WTC11 (cell line): Measurements from ENCODE around the gene HSD17B8. TPM values are rescaled to one million over a fixed set of nuclear protein-coding genes. Genes with fewer than 3 reads are reported as not detected.
A peak's percentile ranks its signal among the peaks of the same experiment; 100 is the strongest.

Source experiments
- CREB1 ChIP-seq: sonication (generic); formaldehyde crosslinking; IDR thresholded peaks from 2 replicates; pipeline ENCODE4 v1.8.0; 2023; ENCODE audit warnings: mild to moderate bottlenecking, missing genetic modification reagents
- EMX1 ChIP-seq: fragments of 250-450 bp; sonication (Bioruptor Pico); IDR thresholded peaks from 2 replicates; pipeline ENCODE4 v1.8.0; 2021; ENCODE audit warnings: mild to moderate bottlenecking
- ETV6 ChIP-seq: sonication (generic); formaldehyde crosslinking; IDR thresholded peaks from 2 replicates; pipeline ENCODE4 v1.8.1; 2022; ENCODE audit warnings: mild to moderate bottlenecking, missing genetic modification reagents
- FOXK1 ChIP-seq: sonication (generic); formaldehyde crosslinking; IDR thresholded peaks from 2 replicates; pipeline ENCODE4 v1.8.0; 2022; ENCODE audit warnings: mild to moderate bottlenecking, moderate library complexity, missing genetic modification reagents
- FOXP1 ChIP-seq: sonication (generic); formaldehyde crosslinking; IDR thresholded peaks from 2 replicates; pipeline ENCODE4 v1.8.0; 2022; ENCODE audit warnings: missing genetic modification reagents, mild to moderate bottlenecking, moderate library complexity, borderline replicate concordance
- GRHL2 ChIP-seq: fragments of 250-450 bp; sonication (Bioruptor Pico); IDR thresholded peaks from 2 replicates; pipeline ENCODE4 v1.8.0; 2022; ENCODE audit warnings: mild to moderate bottlenecking, moderate library complexity; ENCODE audit not compliant: insufficient replicate concordance, severe bottlenecking
- IRF2 ChIP-seq: sonication (generic); formaldehyde crosslinking; IDR thresholded peaks from 2 replicates; pipeline ENCODE4 v1.8.0; 2022; ENCODE audit warnings: low read depth, missing genetic modification reagents, borderline replicate concordance
- KAT7 ChIP-seq: sonication (generic); formaldehyde crosslinking; IDR thresholded peaks from 2 replicates; pipeline ENCODE4 v1.8.1; 2023; ENCODE audit warnings: missing genetic modification reagents, mild to moderate bottlenecking, borderline replicate concordance
- PRDM15 ChIP-seq: sonication (generic); formaldehyde crosslinking; IDR thresholded peaks from 2 replicates; pipeline ENCODE4 v1.8.0; 2022; ENCODE audit warnings: missing genetic modification reagents
- ZNF263 ChIP-seq: sonication (generic); formaldehyde crosslinking; IDR thresholded peaks from 2 replicates; pipeline ENCODE4 v1.8.1; 2022; ENCODE audit warnings: low read depth, mild to moderate bottlenecking, moderate library complexity, missing genetic modification reagents
- ZNF281 ChIP-seq: sonication (generic); formaldehyde crosslinking; IDR thresholded peaks from 2 replicates; pipeline ENCODE4 v1.8.0; 2023; ENCODE audit warnings: mild to moderate bottlenecking, missing genetic modification reagents
- ZNF423 ChIP-seq: fragments of 250-450 bp; sonication (Bioruptor Pico); IDR thresholded peaks from 2 replicates; pipeline ENCODE4 v2.1.2; 2022; ENCODE audit warnings: mild to moderate bottlenecking, moderate library complexity
- ZNF671 ChIP-seq: fragments of 250-450 bp; sonication (Bioruptor Pico); IDR thresholded peaks from 2 replicates; pipeline ENCODE4 v1.8.0; 2021; ENCODE audit warnings: mild to moderate bottlenecking
- total RNA-seq: library from RNA; stranded (reverse); gene quantifications from 3 replicates; pipeline ENCODE4 v1.2.3, GENCODE V29; 2021
- TF ChIP-seq, protein P1 (sequence below): sonication (generic); formaldehyde crosslinking; IDR thresholded peaks from 2 replicates; pipeline ENCODE4 v1.8.1; 2023; ENCODE audit warnings: mild to moderate bottlenecking, moderate library complexity, missing genetic modification reagents
- TF ChIP-seq, protein P2 (sequence below): sonication (generic); formaldehyde crosslinking; IDR thresholded peaks from 2 replicates; pipeline ENCODE4 v1.8.0; 2023; ENCODE audit warnings: missing genetic modification reagents, mild to moderate bottlenecking, borderline replicate concordance
- TF ChIP-seq, protein P3 (sequence below): sonication (generic); formaldehyde crosslinking; IDR thresholded peaks from 2 replicates; pipeline ENCODE4 v1.8.1; 2023; ENCODE audit warnings: mild to moderate bottlenecking, missing genetic modification reagents
- TF ChIP-seq, protein P4 (sequence below): fragments of 250-450 bp; sonication (Bioruptor Pico); conservative IDR thresholded peaks from 2 replicates; pipeline ENCODE4 v1.9.0; 2021; ENCODE audit warnings: mild to moderate bottlenecking
- TF ChIP-seq, protein P5 (sequence below): sonication (generic); formaldehyde crosslinking; IDR thresholded peaks from 2 replicates; pipeline ENCODE4 v1.8.0; 2022; ENCODE audit warnings: mild to moderate bottlenecking, missing genetic modification reagents

HSD17B8 gene
- total RNA-seq, 1 experiment from 2014 or later: 8.1 TPM

DNA sequence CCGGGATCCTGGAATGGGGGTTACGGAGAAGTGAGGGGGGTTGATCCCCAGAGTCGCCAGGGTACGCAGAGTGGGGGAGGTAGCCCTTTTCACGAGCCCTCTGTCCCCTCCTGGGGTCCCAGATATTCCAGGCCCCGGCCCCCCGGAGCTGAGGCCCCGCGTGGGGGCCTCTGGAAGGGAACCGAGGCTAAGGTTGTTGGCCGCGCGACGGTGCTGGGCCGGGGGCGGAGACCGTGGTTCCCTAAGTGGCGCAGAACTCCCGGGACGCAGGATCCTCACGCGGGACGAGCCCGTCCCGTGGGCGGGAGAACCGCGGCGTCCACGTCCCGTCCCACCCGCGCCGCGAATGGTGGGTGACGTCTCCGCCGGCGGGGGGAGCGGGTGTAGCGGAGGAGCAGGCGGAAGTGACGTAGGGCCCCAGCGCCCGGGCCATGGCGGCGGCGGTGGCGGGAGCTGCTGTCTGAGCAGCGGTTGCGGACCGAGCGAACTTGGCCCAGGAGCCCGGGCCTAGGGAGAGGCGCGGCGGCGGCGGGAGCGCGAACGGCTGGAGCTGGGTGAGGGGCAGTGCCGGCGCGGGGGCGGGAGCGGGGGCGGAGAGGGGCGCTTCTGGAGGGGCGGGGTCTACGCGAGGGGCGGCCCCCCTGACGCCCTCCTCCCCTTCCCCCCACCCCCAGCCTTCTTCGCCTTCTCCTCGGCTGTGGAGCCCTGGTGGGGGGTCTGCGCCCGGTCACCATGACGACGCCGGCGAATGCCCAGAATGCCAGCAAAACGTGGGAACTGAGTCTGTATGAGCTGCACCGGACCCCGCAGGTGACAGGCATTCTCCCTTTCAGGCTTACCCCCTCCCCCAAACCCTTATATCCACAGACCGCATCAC lies 3.9 kb downstream of the HSD17B8 start, which contains the start of gene RING1 (continued):
- TF ChIP-seq GRHL2 (CRISPR knock-in tag): no peak
- TF ChIP-seq ZNF281 (CRISPR knock-in tag): no peak
- no peak for TF ChIP-seq IRF2 (CRISPR knock-in tag)
- TF ChIP-seq, protein P1, sequence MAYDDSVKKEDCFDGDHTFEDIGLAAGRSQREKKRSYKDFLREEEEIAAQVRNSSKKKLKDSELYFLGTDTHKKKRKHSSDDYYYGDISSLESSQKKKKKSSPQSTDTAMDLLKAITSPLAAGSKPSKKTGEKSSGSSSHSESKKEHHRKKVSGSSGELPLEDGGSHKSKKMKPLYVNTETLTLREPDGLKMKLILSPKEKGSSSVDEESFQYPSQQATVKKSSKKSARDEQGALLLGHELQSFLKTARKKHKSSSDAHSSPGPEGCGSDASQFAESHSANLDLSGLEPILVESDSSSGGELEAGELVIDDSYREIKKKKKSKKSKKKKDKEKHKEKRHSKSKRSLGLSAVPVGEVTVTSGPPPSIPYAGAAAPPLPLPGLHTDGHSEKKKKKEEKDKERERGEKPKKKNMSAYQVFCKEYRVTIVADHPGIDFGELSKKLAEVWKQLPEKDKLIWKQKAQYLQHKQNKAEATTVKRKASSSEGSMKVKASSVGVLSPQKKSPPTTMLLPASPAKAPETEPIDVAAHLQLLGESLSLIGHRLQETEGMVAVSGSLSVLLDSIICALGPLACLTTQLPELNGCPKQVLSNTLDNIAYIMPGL (CRISPR knock-in tag): peak; percentile 66; the same call in 1 of the 2 replicates
- TF ChIP-seq FOXP1 (CRISPR knock-in tag): peak; percentile 28; the same call in 1 of the 2 replicates
- no peak for TF ChIP-seq ZNF423 (CRISPR knock-in tag)
- TF ChIP-seq CREB1 (CRISPR knock-in tag): peak; percentile 57; the same call in 1 of the 2 replicates
- TF ChIP-seq, protein P2, sequence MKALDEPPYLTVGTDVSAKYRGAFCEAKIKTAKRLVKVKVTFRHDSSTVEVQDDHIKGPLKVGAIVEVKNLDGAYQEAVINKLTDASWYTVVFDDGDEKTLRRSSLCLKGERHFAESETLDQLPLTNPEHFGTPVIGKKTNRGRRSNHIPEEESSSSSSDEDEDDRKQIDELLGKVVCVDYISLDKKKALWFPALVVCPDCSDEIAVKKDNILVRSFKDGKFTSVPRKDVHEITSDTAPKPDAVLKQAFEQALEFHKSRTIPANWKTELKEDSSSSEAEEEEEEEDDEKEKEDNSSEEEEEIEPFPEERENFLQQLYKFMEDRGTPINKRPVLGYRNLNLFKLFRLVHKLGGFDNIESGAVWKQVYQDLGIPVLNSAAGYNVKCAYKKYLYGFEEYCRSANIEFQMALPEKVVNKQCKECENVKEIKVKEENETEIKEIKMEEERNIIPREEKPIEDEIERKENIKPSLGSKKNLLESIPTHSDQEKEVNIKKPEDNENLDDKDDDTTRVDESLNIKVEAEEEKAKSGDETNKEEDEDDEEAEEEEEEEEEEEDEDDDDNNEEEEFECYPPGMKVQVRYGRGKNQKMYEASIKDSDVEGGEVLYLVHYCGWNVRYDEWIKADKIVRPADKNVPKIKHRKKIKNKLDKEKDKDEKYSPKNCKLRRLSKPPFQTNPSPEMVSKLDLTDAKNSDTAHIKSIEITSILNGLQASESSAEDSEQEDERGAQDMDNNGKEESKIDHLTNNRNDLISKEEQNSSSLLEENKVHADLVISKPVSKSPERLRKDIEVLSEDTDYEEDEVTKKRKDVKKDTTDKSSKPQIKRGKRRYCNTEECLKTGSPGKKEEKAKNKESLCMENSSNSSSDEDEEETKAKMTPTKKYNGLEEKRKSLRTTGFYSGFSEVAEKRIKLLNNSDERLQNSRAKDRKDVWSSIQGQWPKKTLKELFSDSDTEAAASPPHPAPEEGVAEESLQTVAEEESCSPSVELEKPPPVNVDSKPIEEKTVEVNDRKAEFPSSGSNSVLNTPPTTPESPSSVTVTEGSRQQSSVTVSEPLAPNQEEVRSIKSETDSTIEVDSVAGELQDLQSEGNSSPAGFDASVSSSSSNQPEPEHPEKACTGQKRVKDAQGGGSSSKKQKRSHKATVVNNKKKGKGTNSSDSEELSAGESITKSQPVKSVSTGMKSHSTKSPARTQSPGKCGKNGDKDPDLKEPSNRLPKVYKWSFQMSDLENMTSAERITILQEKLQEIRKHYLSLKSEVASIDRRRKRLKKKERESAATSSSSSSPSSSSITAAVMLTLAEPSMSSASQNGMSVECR (CRISPR knock-in tag): peak; percentile 90; the same call in 1 of the 2 replicates
- TF ChIP-seq, protein P3, sequence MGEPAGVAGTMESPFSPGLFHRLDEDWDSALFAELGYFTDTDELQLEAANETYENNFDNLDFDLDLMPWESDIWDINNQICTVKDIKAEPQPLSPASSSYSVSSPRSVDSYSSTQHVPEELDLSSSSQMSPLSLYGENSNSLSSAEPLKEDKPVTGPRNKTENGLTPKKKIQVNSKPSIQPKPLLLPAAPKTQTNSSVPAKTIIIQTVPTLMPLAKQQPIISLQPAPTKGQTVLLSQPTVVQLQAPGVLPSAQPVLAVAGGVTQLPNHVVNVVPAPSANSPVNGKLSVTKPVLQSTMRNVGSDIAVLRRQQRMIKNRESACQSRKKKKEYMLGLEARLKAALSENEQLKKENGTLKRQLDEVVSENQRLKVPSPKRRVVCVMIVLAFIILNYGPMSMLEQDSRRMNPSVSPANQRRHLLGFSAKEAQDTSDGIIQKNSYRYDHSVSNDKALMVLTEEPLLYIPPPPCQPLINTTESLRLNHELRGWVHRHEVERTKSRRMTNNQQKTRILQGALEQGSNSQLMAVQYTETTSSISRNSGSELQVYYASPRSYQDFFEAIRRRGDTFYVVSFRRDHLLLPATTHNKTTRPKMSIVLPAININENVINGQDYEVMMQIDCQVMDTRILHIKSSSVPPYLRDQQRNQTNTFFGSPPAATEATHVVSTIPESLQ (CRISPR knock-in tag): no peak
- TF ChIP-seq, protein P4, sequence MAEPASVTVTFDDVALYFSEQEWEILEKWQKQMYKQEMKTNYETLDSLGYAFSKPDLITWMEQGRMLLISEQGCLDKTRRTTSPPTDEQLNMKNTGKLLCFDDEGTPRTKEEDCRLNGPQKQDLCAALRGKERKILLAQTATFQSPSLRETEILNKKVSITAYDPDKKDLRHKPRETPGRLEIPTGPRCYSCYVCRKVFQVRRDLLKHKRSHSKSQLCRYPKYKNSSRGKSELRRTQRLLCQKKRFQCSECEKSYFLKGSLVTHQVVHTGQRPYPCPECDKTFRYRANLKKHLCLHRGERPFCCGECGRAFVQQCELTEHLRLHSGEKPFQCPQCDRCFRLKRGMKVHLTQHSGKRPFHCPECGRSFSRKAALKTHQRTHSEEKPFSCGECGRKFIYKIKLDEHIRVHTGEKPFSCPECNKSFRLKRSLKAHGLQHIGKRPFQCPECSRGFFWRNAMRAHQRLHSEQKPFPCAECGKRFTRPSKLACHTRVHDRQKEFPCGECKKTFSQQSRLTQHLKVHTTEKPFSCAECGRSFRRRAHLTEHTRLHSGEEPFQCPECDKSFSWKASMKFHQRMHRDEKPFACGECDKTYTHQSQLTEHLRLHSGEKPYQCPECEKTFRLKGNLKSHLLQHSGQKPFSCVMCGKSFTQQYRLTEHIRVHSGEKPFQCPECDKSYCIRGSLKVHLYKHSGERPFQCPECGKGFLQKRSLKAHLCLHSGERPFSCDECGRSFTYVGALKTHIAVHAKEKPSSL (CRISPR knock-in tag): no peak
- TF ChIP-seq FOXK1 (CRISPR knock-in tag): peak; percentile 83
- TF ChIP-seq PRDM15: no peak
- no peak for TF ChIP-seq KAT7 (CRISPR knock-in tag)
- no peak for TF ChIP-seq EMX1 (CRISPR knock-in tag)
- no peak for TF ChIP-seq ZNF671
- 0 out of 2 replicates have a peak, but pooled peaks have one; percentile 42 for TF ChIP-seq ETV6
- no peak for TF ChIP-seq ZNF263
- TF ChIP-seq, protein P5, sequence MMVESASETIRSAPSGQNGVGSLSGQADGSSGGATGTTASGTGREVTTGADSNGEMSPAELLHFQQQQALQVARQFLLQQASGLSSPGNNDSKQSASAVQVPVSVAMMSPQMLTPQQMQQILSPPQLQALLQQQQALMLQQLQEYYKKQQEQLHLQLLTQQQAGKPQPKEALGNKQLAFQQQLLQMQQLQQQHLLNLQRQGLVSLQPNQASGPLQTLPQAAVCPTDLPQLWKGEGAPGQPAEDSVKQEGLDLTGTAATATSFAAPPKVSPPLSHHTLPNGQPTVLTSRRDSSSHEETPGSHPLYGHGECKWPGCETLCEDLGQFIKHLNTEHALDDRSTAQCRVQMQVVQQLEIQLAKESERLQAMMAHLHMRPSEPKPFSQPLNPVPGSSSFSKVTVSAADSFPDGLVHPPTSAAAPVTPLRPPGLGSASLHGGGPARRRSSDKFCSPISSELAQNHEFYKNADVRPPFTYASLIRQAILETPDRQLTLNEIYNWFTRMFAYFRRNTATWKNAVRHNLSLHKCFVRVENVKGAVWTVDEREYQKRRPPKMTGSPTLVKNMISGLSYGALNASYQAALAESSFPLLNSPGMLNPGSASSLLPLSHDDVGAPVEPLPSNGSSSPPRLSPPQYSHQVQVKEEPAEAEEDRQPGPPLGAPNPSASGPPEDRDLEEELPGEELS (CRISPR knock-in tag): peak; percentile 53
